Stimulated activated CD8-positive, alpha-beta memory T cell treated with anti-CD3 and anti-CD28 coated beads, Interleukin-2, amount 100 ng/mL, for 48 hours (primary cell): ENCODE results near the gene ALAS1.

ENCODE experiments used
- DNase-seq, 2 donors: peaks; one replicate each; pipeline ENCODE4 v3.0.0-alpha.2; 2020; ENCODE audit warnings: low read depth in 2 of 2

Gene ALAS1

GRCh38 chr3:52233968-52234367 is 36.0 kb downstream of the ALAS1 start:
- no peak for DNase-seq

- no peak for DNase-seq
Measured at GRCh38 chr3:52234516-52235447, 36.8 kb downstream of the ALAS1 start.

GRCh38 chr3:52236424-52236886 is 38.5 kb downstream of the ALAS1 start:
- DNase-seq, result no peak

- no peak for DNase-seq
Measured at GRCh38 chr3:52237006-52237656, 39.2 kb downstream of the ALAS1 start.

GRCh38 chr3:52237657-52238172 is 39.8 kb downstream of the ALAS1 start:
- DNase-seq, result no peak

GRCh38 chr3:52238193-52238760 is 40.3 kb downstream of the ALAS1 start:
- DNase-seq, result no peak

GRCh38 chr3:52238761-52239701 is 41.1 kb downstream of the ALAS1 start, which contains the start of gene TWF2:
TWF2 (minus strand) TSS chr3:52239158; CDS start chr3:52239016, 142 bp downstream.
- DNase-seq, result peak; percentile 82 to 83

GRCh38 chr3:52240059-52240885 is 42.3 kb downstream of the ALAS1 start:
- no peak for DNase-seq

GRCh38 chr3:52240886-52241370 is 43.0 kb downstream of the ALAS1 start:
- no peak for DNase-seq

GRCh38 chr3:52242039-52242438 is 44.1 kb downstream of the ALAS1 start:
- no peak for DNase-seq

GRCh38 chr3:52243791-52244628 is 46.0 kb downstream of the ALAS1 start:
- DNase-seq, result no peak

GRCh38 chr3:52245322-52246263 is 47.6 kb downstream of the ALAS1 start, which contains the start of gene PPM1M:
PPM1M (plus strand) TSS chr3:52245759; CDS start chr3:52245825, 66 bp downstream.
- no peak for DNase-seq

- DNase-seq, result no peak
Measured at GRCh38 chr3:52246264-52246620, 48.3 kb downstream of the ALAS1 start.

- DNase-seq, result no peak
Measured at GRCh38 chr3:52246728-52247408, 48.9 kb downstream of the ALAS1 start.

- DNase-seq, result no peak
Measured at GRCh38 chr3:52247409-52248164, 49.6 kb downstream of the ALAS1 start.

GRCh38 chr3:52248165-52248541 is 50.2 kb downstream of the ALAS1 start:
- DNase-seq, result no peak
